Ovary (tissue), 9 donors: Measurements from ENCODE around the gene MAP2K5. TPM values are rescaled to one million over a fixed set of nuclear protein-coding genes. Genes with fewer than 3 reads are reported as not detected.

Source experiments
- DNase-seq, 5 donors: peaks; one replicate each; pipeline ENCODE4 v3.0.0-alpha.2; 2019 to 2020
- H3K27ac ChIP-seq, 2 donors: fragments of 200-600 bp; one replicate each; pipeline versions ENCODE4 v1.5.1 to v1.8.0; 2019 to 2022
- H3K27me3 ChIP-seq: fragments of 200-600 bp; one replicate; pipeline ENCODE4 v1.8.0; 2022
- H3K36me3 ChIP-seq: fragments of 200-600 bp; sonication (generic); one replicate; pipeline ENCODE4 v1.5.1; 2019
- H3K4me1 ChIP-seq: one replicate; pipeline ENCODE4 v1.8.1; 2013; ENCODE audit warnings: mild to moderate bottlenecking, moderate library complexity; ENCODE audit not compliant: insufficient read depth
- H3K4me3 ChIP-seq: fragments of 200-600 bp; sonication (generic); one replicate; pipeline ENCODE4 v1.5.1; 2017
- H3K9me3 ChIP-seq, 2 donors: fragments of 200-600 bp in 1 of 2; sonication (generic) in 1 of 2; one replicate each; pipeline versions ENCODE4 v1.5.1 to v1.8.1; 2013 to 2019; ENCODE audit warnings: mild to moderate bottlenecking in 1 of 2, moderate library complexity in 1 of 2
- CTCF ChIP-seq, 3 donors: fragments of 450-650 bp in 2 of 3; fragments of 200-600 bp in 1 of 3; IDR thresholded peaks; one replicate each; pipeline versions ENCODE4 v1.5.1 to v1.8.0; 2016 to 2022; ENCODE audit warnings: antibody characterized with exemption in 3 of 3, mild to moderate bottlenecking in 1 of 3
- EP300 ChIP-seq: sonication (generic); formaldehyde crosslinking; IDR thresholded peaks from one replicate; pipeline ENCODE4 v1.6.1; 2017; ENCODE audit warnings: antibody characterized with exemption
- POLR2A ChIP-seq: fragments of 450-650 bp; IDR thresholded peaks from one replicate; pipeline ENCODE4 v1.6.1; 2017; ENCODE audit warnings: antibody characterized with exemption, mild to moderate bottlenecking, moderate library complexity
- WGBS, 3 donors: extraction: QIAGEN DNeasy Blood & Tissue Kit in 1 of 3; methylation state at CpG; one replicate each; pipeline versions ENCODE4 v1.1.5 to v1.1.7; 2013 to 2017; 5-methylcytosine and 5-hydroxymethylcytosine counted together
- intact Hi-C, 4 donors: fragments of 100-400 bp; cut with DNase I; formaldehyde crosslinking; loops; one replicate each; pipeline versions ENCODE4 v1.11.0 to v1.15.1; 2022 to 2023
- polyA plus RNA-seq, 2 donors: library from polyadenylated mRNA; stranded (reverse); fragments of 200-250 nt in 1 of 2; fragments of 350-450 nt in 1 of 2; fragmentation: Illumina TruSeq in 1 of 2; extraction: RNeasy Lipid Tissue Mini Kit (QIAGEN cat#74804) in 1 of 2; gene quantifications; one replicate each; pipeline ENCODE4 v1.2.3, GENCODE V29; 2013 to 2014
- total RNA-seq, 7 donors: library from RNA; depleted of rRNA in 2 of 7; stranded (reverse); fragments of >200 nt in 2 of 7; fragmentation: NEBNext Ultra II Directional in 3 of 7; extraction: Animal tissue kit (Norgen Biotek cat#: 25700) in 3 of 7; gene quantifications; one replicate each; pipeline versions ENCODE4 v1.1.0 to v1.2.4, GENCODE V29; 2016 to 2023
- donor health status: DM: no; HTN: no; CAD: no; lungs with moderate emphysema.
- donor health status: DM: no; HTN: no; CAD: no.
- donor health status: Bipolar disorder and iron deficiency.
- donor health status: DM: yes; HTN: yes; CAD: no.
- donor health status: DM: no; HTN: no; CAD: no.
- donor health status: DM: yes; HTN: yes; CAD: no.

The MAP2K5 gene
- total and polyA plus RNA-seq, 9 donors, result 4.0 to 39.8 (median 23.2) TPM

GRCh38 chr15:67544475-67544874 is 2.0 kb downstream of the MAP2K5 start:
- WGBS, 3 donors, result 76 to 83% (median 78%) methylated on average over 3 of the region's 3 CpGs
- H3K27me3 ChIP-seq, result no peaks in the 10 kb centered on the region
- H3K4me1 ChIP-seq, result peaks cover 2% of the 10 kb centered on the region
- DNase-seq, result no peak
- no peak overlapping the region for H3K27ac ChIP-seq
- no peak for TF ChIP-seq CTCF (IDR thresholded peaks at IDR 0.05)
- no peak for TF ChIP-seq POLR2A
- no peak for TF ChIP-seq EP300
- no peaks in the 10 kb centered on the region for H3K36me3 ChIP-seq
- H3K4me3 ChIP-seq, result no peak overlapping the region
- H3K9me3 ChIP-seq, result no peaks in the 10 kb centered on the region
- intact Hi-C loops, result loop anchor here in 1 of 4 donors (5.0 kb wide), 1 partner anchor 293 kb away; no protein-coding TSS in a partner anchor

GRCh38 chr15:67545864-67546263 is 3.4 kb downstream of the MAP2K5 start:
- TF ChIP-seq POLR2A (no peak), CTCF (IDR thresholded peaks at IDR 0.05) (no peak), EP300 (no peak)
- no peaks in the 10 kb centered on the region for H3K9me3 ChIP-seq
- no peaks in the 10 kb centered on the region for H3K36me3 ChIP-seq
- H3K4me3 ChIP-seq, result no peak overlapping the region
- peaks cover 2% of the 10 kb centered on the region for H3K4me1 ChIP-seq
- H3K27me3 ChIP-seq, result no peaks in the 10 kb centered on the region
- intact Hi-C loops, result no loop called here
- DNase-seq, result no peak
- no peak overlapping the region for H3K27ac ChIP-seq
- WGBS, 3 donors, result 72 to 94% (median 84%) methylated on average over 3 of the region's 3 CpGs

GRCh38 chr15:67547064-67547463 is 4.6 kb downstream of the MAP2K5 start:
- TF ChIP-seq POLR2A (no peak), CTCF (IDR thresholded peaks at IDR 0.05) (no peak), EP300 (no peak)
- DNase-seq, result no peak
- no peaks in the 10 kb centered on the region for H3K36me3 ChIP-seq
- 76 to 85% (median 84%) methylated on average over 2 of the region's 2 CpGs for WGBS, 3 donors
- H3K27me3 ChIP-seq, result no peaks in the 10 kb centered on the region
- no peak overlapping the region for H3K27ac ChIP-seq
- H3K9me3 ChIP-seq, result no peaks in the 10 kb centered on the region
- intact Hi-C loops, result no loop called here
- no peak overlapping the region for H3K4me3 ChIP-seq
- H3K4me1 ChIP-seq, result peaks cover 2% of the 10 kb centered on the region

- Histone ChIP-seq H3K4me1 (peaks cover 2% of the 10 kb centered on the region), H3K36me3 (no peaks in the 10 kb centered on the region), H3K27ac (no peak overlapping the region), H3K4me3 (no peak overlapping the region), H3K9me3 (no peaks in the 10 kb centered on the region), H3K27me3 (no peaks in the 10 kb centered on the region)
- no peak for DNase-seq
- intact Hi-C loops, result no loop called here
- TF ChIP-seq EP300 (no peak), POLR2A (no peak), CTCF (IDR thresholded peaks at IDR 0.05) (no peak)
- 57 to 70% (median 67%) methylated on average over 3 of the region's 3 CpGs for WGBS, 3 donors
Observed at GRCh38 chr15:67547836-67548235, 5.3 kb downstream of the MAP2K5 start.
